ENCODE results near the gene AGAP2.

Gene AGAP2

DNA sequence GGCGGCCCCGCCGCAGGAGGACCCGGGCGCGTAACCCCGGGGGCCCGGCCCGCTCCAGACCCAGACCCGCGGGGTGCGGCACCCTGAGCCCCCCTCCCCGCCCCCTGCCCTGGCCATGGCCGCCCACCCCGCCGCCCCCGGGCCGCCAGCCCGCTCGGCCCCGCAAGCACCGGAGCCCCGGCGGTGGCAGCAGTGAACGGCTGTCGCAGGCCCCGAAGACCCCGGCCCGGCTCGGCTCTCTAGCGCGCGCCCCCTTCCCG lies 16.6 kb upstream of the AGAP2 start:
- no peak for DNase-seq (ENCODE audit: low spot score)
- in situ Hi-C loops (cut with MboI; ENCODE audit: low sequenced_read_pairs, unreplicated experiment), result no loop called here
- TF ChIP-seq, protein P1, sequence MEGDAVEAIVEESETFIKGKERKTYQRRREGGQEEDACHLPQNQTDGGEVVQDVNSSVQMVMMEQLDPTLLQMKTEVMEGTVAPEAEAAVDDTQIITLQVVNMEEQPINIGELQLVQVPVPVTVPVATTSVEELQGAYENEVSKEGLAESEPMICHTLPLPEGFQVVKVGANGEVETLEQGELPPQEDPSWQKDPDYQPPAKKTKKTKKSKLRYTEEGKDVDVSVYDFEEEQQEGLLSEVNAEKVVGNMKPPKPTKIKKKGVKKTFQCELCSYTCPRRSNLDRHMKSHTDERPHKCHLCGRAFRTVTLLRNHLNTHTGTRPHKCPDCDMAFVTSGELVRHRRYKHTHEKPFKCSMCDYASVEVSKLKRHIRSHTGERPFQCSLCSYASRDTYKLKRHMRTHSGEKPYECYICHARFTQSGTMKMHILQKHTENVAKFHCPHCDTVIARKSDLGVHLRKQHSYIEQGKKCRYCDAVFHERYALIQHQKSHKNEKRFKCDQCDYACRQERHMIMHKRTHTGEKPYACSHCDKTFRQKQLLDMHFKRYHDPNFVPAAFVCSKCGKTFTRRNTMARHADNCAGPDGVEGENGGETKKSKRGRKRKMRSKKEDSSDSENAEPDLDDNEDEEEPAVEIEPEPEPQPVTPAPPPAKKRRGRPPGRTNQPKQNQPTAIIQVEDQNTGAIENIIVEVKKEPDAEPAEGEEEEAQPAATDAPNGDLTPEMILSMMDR (IDR thresholded peaks at IDR 0.05; ENCODE audit: borderline replicate concordance, control extremely low read depth, extremely low read depth, insufficient read depth, missing control alignments), result no peak

DNA sequence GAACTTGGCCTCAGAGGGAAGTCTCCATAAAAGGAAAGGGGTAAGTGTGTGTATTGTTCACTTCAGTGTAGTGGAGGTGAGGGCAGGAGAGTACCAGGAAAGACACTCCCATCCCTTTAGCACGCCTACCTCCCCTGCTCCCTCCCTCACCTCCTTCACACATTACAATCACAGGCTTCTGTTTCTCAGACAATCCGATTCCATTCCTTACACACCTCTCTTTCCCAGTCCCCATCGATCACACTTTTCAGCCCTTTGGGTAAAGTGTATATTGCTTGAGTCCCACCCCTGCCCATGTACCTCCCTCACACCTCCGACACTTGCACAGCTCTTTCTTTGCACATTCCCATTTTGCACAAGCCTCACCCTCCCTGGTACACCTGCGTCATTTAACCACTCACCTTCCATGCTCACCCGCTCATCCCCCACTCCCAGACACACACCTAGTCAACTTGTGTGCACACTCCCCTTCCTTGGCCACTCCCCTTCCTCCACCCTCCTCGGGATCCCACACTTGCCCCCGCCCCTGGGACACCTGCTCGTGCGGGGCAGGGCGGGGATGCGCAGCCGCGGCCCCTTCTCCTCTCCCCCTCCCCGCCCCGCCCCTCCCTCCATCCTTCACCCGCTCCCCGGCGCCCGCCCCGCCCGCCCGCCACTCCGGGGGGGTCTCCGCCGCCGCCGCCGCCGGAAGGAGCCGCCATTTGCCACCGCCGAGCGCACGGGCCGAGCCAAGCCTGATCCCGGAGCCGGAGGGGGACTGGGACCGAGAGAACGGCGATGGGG lies 16.1 kb upstream of the AGAP2 start, which contains the start of gene MARCHF9:
MARCHF9 (plus strand) TSS at position 693 of the 783 bp plus-strand sequence. CDS start 426 bp downstream, outside the sequence.
- DNase-seq (ENCODE audit: low spot score), result peak; percentile 88
- in situ Hi-C loops (cut with MboI; ENCODE audit: low sequenced_read_pairs, unreplicated experiment), result no loop called here
- TF ChIP-seq, protein P1 (IDR thresholded peaks at IDR 0.05; ENCODE audit: borderline replicate concordance, control extremely low read depth, extremely low read depth, insufficient read depth, missing control alignments), result no peak

DNA sequence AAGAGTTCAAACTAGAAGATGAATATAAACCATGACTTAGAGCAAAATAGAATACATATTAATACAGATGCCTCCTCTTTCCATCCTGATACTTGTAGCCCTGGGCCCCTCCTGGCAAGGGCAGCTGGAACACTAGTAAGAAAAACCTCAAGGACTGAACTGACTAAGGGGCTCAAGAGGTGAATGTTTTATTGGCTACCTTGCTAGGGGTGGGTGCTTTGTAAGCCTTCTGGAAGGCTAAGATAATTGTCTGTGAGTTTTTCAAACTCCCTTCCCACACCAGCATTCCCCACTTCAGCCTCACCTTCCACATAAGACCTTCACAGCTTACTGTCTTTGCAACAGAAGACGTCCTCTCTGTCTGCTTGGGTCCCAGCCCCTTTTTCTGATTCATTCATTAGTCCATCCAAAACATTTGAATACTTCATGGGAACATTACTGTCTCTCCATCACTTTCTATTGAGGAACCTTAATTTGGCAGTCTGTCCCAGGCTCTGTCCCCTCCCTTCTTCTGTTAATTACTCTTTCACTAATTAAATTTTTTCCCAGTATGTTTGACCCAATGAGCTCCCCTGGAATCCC lies 15.3 kb upstream of the AGAP2 start:
- in situ Hi-C loops (cut with MboI; ENCODE audit: low sequenced_read_pairs, unreplicated experiment), result no loop called here
- TF ChIP-seq, protein P1 (IDR thresholded peaks at IDR 0.05; ENCODE audit: borderline replicate concordance, control extremely low read depth, extremely low read depth, insufficient read depth, missing control alignments), result no peak
- no peak for DNase-seq (ENCODE audit: low spot score)

DNA sequence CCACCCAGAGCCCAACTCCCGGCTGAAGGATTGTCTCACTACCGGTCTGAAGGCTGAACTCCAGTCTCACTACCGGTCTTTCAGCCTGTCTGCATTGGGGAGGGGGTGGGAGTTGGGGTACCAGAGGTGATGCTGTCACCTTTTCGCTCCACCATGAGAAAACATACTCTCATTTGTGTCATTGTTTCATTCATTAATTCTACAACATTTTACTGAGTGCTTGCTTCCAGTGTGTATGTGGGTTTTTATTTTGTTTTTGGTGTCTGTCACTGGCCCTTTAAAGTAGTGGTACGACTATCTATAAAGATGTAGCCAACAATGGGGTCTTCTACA lies 14.1 kb upstream of the AGAP2 start:
- in situ Hi-C loops (cut with MboI; ENCODE audit: low sequenced_read_pairs, unreplicated experiment), result no loop called here
- TF ChIP-seq, protein P1 (IDR thresholded peaks at IDR 0.05; ENCODE audit: borderline replicate concordance, control extremely low read depth, extremely low read depth, insufficient read depth, missing control alignments), result no peak

DNA sequence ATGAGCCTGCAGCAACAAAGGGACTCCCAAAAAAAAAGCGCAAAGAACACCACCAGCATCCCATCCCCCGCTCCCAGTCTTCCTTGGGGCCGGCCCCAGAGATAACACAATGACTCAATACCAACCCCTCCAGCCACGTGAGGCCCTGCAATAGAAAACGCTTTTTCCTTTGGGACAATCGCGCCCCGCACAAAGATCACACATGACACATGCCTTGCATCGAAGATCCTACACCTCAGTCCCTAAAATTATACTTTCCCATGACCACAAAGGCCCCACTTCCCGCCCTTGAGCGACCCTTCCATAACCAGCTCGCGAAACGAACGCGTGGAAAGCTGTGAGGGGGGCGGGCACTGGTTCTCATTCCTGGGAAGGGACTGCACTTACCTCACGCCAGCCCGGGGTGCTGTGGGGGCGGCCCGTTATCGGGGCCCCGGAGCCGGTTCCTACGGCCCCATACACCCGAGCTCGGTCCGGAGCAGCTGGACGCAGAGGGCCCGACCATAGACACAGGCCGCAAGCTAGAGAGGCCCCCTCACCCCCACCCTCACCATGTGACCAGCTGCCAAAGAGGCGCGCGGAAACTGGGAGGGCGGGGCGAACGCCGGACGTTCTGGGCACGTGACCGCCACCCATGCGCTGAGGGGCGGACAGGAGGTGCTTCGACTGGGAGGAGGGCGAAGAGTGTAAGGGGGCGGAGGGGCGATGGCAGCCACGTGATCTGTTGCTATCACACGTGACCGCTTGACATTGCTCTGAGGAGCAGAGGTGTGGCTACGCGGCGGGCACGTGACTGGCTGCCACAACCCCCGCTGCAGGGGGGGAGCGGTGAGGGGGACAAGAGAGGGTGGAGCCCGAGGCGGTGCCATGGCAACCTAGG lies 13.5 kb upstream of the AGAP2 start, which contains the start of gene CDK4:
CDK4 (minus strand) TSS at position 523 of the 880 bp plus-strand sequence. CDS start 593 bp downstream, outside the sequence.
- TF ChIP-seq, protein P1 (IDR thresholded peaks at IDR 0.05; ENCODE audit: borderline replicate concordance, control extremely low read depth, extremely low read depth, insufficient read depth, missing control alignments), result no peak
- peak; percentile 98 for DNase-seq (ENCODE audit: low spot score)
- in situ Hi-C loops (cut with MboI; ENCODE audit: low sequenced_read_pairs, unreplicated experiment), result no loop called here

More for the DNA sequence above, 14.1 kb upstream of the AGAP2 start:
- no peak for DNase-seq (ENCODE audit: low spot score)

DNA sequence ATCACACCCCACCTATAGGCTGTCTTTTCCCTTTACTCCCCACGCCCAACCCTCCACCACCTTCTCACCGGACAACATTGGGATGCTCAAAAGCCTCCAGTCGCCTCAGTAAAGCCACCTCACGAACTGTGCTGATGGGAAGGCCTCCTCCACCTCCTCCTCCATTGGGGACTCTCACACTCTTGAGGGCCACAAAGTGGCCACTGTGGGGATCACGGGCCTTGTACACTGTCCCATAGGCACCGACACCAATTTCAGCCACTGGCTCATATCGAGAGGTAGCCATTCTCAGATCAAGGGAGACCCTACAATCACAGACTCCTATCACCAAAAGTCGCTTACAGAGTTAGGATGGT lies 12.9 kb upstream of the AGAP2 start:
- in situ Hi-C loops (cut with MboI; ENCODE audit: low sequenced_read_pairs, unreplicated experiment), result no loop called here
- DNase-seq (ENCODE audit: low spot score), result no peak
- TF ChIP-seq, protein P1 (IDR thresholded peaks at IDR 0.05; ENCODE audit: borderline replicate concordance, control extremely low read depth, extremely low read depth, insufficient read depth, missing control alignments), result no peak

Measured in GM13976 (cell line).